ENCODE data around the gene EDN3.

GRCh38 chr20:59352990-59353389 lies 52.6 kb downstream of the EDN3 start:
- TF ChIP-seq POLR2AphosphoS5 (IDR thresholded peaks at IDR 0.05; ENCODE audit: low read depth, low read length) = no peak
- TF ChIP-seq REST (IDR thresholded peaks at IDR 0.05; ENCODE audit: insufficient read depth in 1 of 2, low read depth in 2 of 2, low read length in 2 of 2) = no peak
- no peak for TF ChIP-seq SIN3A (IDR thresholded peaks at IDR 0.05; ENCODE audit: borderline replicate concordance, insufficient read depth, low read length)
- no peak for TF ChIP-seq TAF1 (IDR thresholded peaks at IDR 0.05; ENCODE audit: borderline replicate concordance, insufficient read depth, low read length)
- no peak for TF ChIP-seq FOXP2 (optimal IDR thresholded peaks at IDR 0.05; ENCODE audit: borderline replicate concordance, extremely low read depth, extremely low read length, insufficient read depth)
